ENCODE results near the gene SLC25A30. TPM values are rescaled to one million over a fixed set of nuclear protein-coding genes. Genes with fewer than 3 reads are reported as not detected.
"Not testable (repeated sequence)": the region's sequence is repeated elsewhere in the genome, so short reads cannot be mapped to it uniquely, and the experiment has no call there.

Gene SLC25A30
- total and polyA plus RNA-seq, 7 experiments from 2014 or later: 1.7 to 29.4 (median 19.3) TPM

- CTCF ChIA-PET: interaction anchor here (0.6 kb wide), 1 partner anchor 89 kb away, joined by 4 read pairs; no protein-coding TSS in a partner anchor
- Mint-ChIP-seq H3K36me3 (peaks cover 0 to 29% (median 22%) of the 10 kb centered on the region in 5 donors), H3K27me3 (no peaks in the 10 kb centered on the region), H3K27ac (no peak overlapping the region), H3K4me1 (peaks cover 0 to 6% (median 4%) of the 10 kb centered on the region in 7 donors), H3K9me3 (peaks cover 0 to 4% (median 0%) of the 10 kb centered on the region in 11 donors), H3K4me3 (no peak overlapping the region)
- H3K4me3 ChIP-seq (ENCODE audit: low read length): no peak overlapping the region
- H3K27ac ChIP-seq (ENCODE audit: low read depth, low read length): no peak overlapping the region
- peaks cover 0 to 13% (median 0%) of the 10 kb centered on the region in 3 experiments for H3K36me3 ChIP-seq (ENCODE audit: control insufficient read depth in 2 of 3, insufficient read depth in 3 of 3, low read length in 3 of 3)
- H3K9me3 ChIP-seq (ENCODE audit: control insufficient read depth in 2 of 3, low read length in 3 of 3): no peaks in the 10 kb centered on the region
- intact Hi-C loops (cut with micrococcal nuclease): no loop called here
- H3K4me1 ChIP-seq (ENCODE audit: control insufficient read depth in 2 of 2, insufficient read depth in 2 of 2, low read length in 2 of 2): no peaks in the 10 kb centered on the region
- no peaks in the 10 kb centered on the region for H3K27me3 ChIP-seq (ENCODE audit: control insufficient read depth in 2 of 2, insufficient read depth in 2 of 2, low read length in 2 of 2)
- POLR2A ChIA-PET: interaction anchor here (0.5 to 0.8 kb wide), 3 partner anchors 11 to 93 kb away, joined by 3 to 6 read pairs (median 4); no protein-coding TSS in a partner anchor
- ATAC-seq (no peak), DNase-seq (no peak)
Observed at GRCh38 chr13:45384474-45385174, 33.5 kb downstream of the SLC25A30 start.

GRCh38 chr13:45382739-45383138, 35.4 kb downstream of the SLC25A30 start:
- CTCF ChIA-PET; H3K4me3 Mint-ChIP-seq; H3K27me3 ChIP-seq (ENCODE audit: control insufficient read depth in 2 of 2, insufficient read depth in 2 of 2, low read length in 2 of 2); ATAC-seq; H3K9me3 Mint-ChIP-seq; H3K27me3 Mint-ChIP-seq; H3K36me3 ChIP-seq (ENCODE audit: control insufficient read depth in 2 of 3, insufficient read depth in 3 of 3, low read length in 3 of 3); H3K4me1 Mint-ChIP-seq; H3K4me1 ChIP-seq (ENCODE audit: control insufficient read depth in 2 of 2, insufficient read depth in 2 of 2, low read length in 2 of 2); H3K4me3 ChIP-seq (ENCODE audit: low read length); intact Hi-C loops (cut with micrococcal nuclease); DNase-seq; H3K27ac ChIP-seq (ENCODE audit: low read depth, low read length); H3K27ac Mint-ChIP-seq; H3K9me3 ChIP-seq (ENCODE audit: control insufficient read depth in 2 of 3, low read length in 3 of 3): not testable (repeated sequence)
- POLR2A ChIA-PET: interaction anchor here (0.6 kb wide), 1 partner anchor 263 kb away, joined by 3 read pairs; no protein-coding TSS in a partner anchor
- peaks cover 0 to 29% (median 22%) of the 10 kb centered on the region in 5 donors for H3K36me3 Mint-ChIP-seq

GRCh38 chr13:45381196-45381595, 37.0 kb downstream of the SLC25A30 start:
- intact Hi-C loops (cut with micrococcal nuclease): no loop called here
- ChIA-PET POLR2A (no interaction called here), CTCF (no interaction called here)
- Histone ChIP-seq H3K4me3 (ENCODE audit: low read length) (no peak overlapping the region), H3K36me3 (ENCODE audit: control insufficient read depth in 2 of 3, insufficient read depth in 3 of 3, low read length in 3 of 3) (peaks cover 0 to 8% (median 0%) of the 10 kb centered on the region in 3 experiments), H3K9me3 (ENCODE audit: control insufficient read depth in 2 of 3, low read length in 3 of 3) (no peaks in the 10 kb centered on the region), H3K27me3 (ENCODE audit: control insufficient read depth in 2 of 2, insufficient read depth in 2 of 2, low read length in 2 of 2) (no peaks in the 10 kb centered on the region), H3K4me1 (ENCODE audit: control insufficient read depth in 2 of 2, insufficient read depth in 2 of 2, low read length in 2 of 2) (no peaks in the 10 kb centered on the region), H3K27ac (ENCODE audit: low read depth, low read length) (no peak overlapping the region)
- Mint-ChIP-seq H3K4me1 (no peaks in the 10 kb centered on the region), H3K27me3 (no peaks in the 10 kb centered on the region), H3K36me3 (peaks cover 0 to 20% (median 15%) of the 10 kb centered on the region in 5 donors), H3K4me3 (no peak overlapping the region), H3K27ac (no peak overlapping the region), H3K9me3 (peaks cover 0 to 4% (median 0%) of the 10 kb centered on the region in 11 donors)
- DNase-seq: no peak
- ATAC-seq: no peak

- H3K27ac Mint-ChIP-seq; H3K9me3 ChIP-seq (ENCODE audit: control insufficient read depth in 2 of 3, low read length in 3 of 3); H3K27me3 Mint-ChIP-seq; H3K9me3 Mint-ChIP-seq; H3K36me3 ChIP-seq (ENCODE audit: control insufficient read depth in 2 of 3, insufficient read depth in 3 of 3, low read length in 3 of 3); intact Hi-C loops (cut with micrococcal nuclease); ATAC-seq; H3K4me1 Mint-ChIP-seq; DNase-seq; H3K4me3 ChIP-seq (ENCODE audit: low read length); H3K27ac ChIP-seq (ENCODE audit: low read depth, low read length); POLR2A ChIA-PET; H3K4me3 Mint-ChIP-seq; H3K4me1 ChIP-seq (ENCODE audit: control insufficient read depth in 2 of 2, insufficient read depth in 2 of 2, low read length in 2 of 2); CTCF ChIA-PET; H3K27me3 ChIP-seq (ENCODE audit: control insufficient read depth in 2 of 2, insufficient read depth in 2 of 2, low read length in 2 of 2): not testable (repeated sequence)
- peaks cover 0 to 20% (median 15%) of the 10 kb centered on the region in 5 donors for H3K36me3 Mint-ChIP-seq
Observed at GRCh38 chr13:45380708-45381107, 37.5 kb downstream of the SLC25A30 start.

- ATAC-seq; intact Hi-C loops (cut with micrococcal nuclease); H3K36me3 Mint-ChIP-seq; H3K4me3 Mint-ChIP-seq; DNase-seq; H3K27me3 ChIP-seq (ENCODE audit: control insufficient read depth in 2 of 2, insufficient read depth in 2 of 2, low read length in 2 of 2); POLR2A ChIA-PET; H3K4me3 ChIP-seq (ENCODE audit: low read length); H3K4me1 ChIP-seq (ENCODE audit: control insufficient read depth in 2 of 2, insufficient read depth in 2 of 2, low read length in 2 of 2); H3K27me3 Mint-ChIP-seq; H3K4me1 Mint-ChIP-seq; H3K9me3 Mint-ChIP-seq; H3K36me3 ChIP-seq (ENCODE audit: control insufficient read depth in 2 of 3, insufficient read depth in 3 of 3, low read length in 3 of 3); CTCF ChIA-PET; H3K27ac ChIP-seq (ENCODE audit: low read depth, low read length); H3K27ac Mint-ChIP-seq; H3K9me3 ChIP-seq (ENCODE audit: control insufficient read depth in 2 of 3, low read length in 3 of 3): not testable (repeated sequence)
Observed at GRCh38 chr13:45379516-45379915, 38.7 kb downstream of the SLC25A30 start.

- H3K27me3 Mint-ChIP-seq, CTCF ChIA-PET: not testable (repeated sequence)
Observed at GRCh38 chr13:45378786-45379185, 39.4 kb downstream of the SLC25A30 start.

GRCh38 chr13:45377314-45377713, 40.9 kb downstream of the SLC25A30 start:
- H3K4me1 ChIP-seq (ENCODE audit: control insufficient read depth in 2 of 2, insufficient read depth in 2 of 2, low read length in 2 of 2); H3K36me3 ChIP-seq (ENCODE audit: control insufficient read depth in 2 of 3, insufficient read depth in 3 of 3, low read length in 3 of 3); H3K9me3 Mint-ChIP-seq; H3K27ac ChIP-seq (ENCODE audit: low read depth, low read length); ATAC-seq; DNase-seq; H3K27me3 ChIP-seq (ENCODE audit: control insufficient read depth in 2 of 2, insufficient read depth in 2 of 2, low read length in 2 of 2); POLR2A ChIA-PET; H3K4me3 ChIP-seq (ENCODE audit: low read length); H3K27ac Mint-ChIP-seq; H3K36me3 Mint-ChIP-seq; H3K4me3 Mint-ChIP-seq; CTCF ChIA-PET; H3K9me3 ChIP-seq (ENCODE audit: control insufficient read depth in 2 of 3, low read length in 3 of 3); intact Hi-C loops (cut with micrococcal nuclease); H3K27me3 Mint-ChIP-seq: not testable (repeated sequence)
- peaks cover 0 to 14% (median 7%) of the 10 kb centered on the region in 7 donors for H3K4me1 Mint-ChIP-seq

More at GRCh38 chr13:45378786-45379185, 39.4 kb downstream of the SLC25A30 start:
- H3K4me1 Mint-ChIP-seq; intact Hi-C loops (cut with micrococcal nuclease); H3K36me3 ChIP-seq (ENCODE audit: control insufficient read depth in 2 of 3, insufficient read depth in 3 of 3, low read length in 3 of 3); H3K4me1 ChIP-seq (ENCODE audit: control insufficient read depth in 2 of 2, insufficient read depth in 2 of 2, low read length in 2 of 2); DNase-seq; ATAC-seq; H3K4me3 ChIP-seq (ENCODE audit: low read length); POLR2A ChIA-PET; H3K27me3 ChIP-seq (ENCODE audit: control insufficient read depth in 2 of 2, insufficient read depth in 2 of 2, low read length in 2 of 2); H3K9me3 Mint-ChIP-seq; H3K27ac Mint-ChIP-seq; H3K4me3 Mint-ChIP-seq; H3K9me3 ChIP-seq (ENCODE audit: control insufficient read depth in 2 of 3, low read length in 3 of 3); H3K36me3 Mint-ChIP-seq; H3K27ac ChIP-seq (ENCODE audit: low read depth, low read length): not testable (repeated sequence)

Data from naive thymus-derived CD4-positive, alpha-beta T cell (primary cell).